HG02588 (cell line): Measurements from ENCODE around the gene SP1.
"Not testable (repeated sequence)": the region's sequence is repeated elsewhere in the genome, so short reads cannot be mapped to it uniquely, and the experiment has no call there.

Experiments
- ATAC-seq: cut with Tn5 transposase; IDR thresholded peaks from one replicate; pipeline ENCODE4 v1.9.1; 2021; ENCODE audit warnings: mild to moderate bottlenecking, moderate library complexity; ENCODE audit not compliant: unreplicated experiment

Gene SP1

DNA sequence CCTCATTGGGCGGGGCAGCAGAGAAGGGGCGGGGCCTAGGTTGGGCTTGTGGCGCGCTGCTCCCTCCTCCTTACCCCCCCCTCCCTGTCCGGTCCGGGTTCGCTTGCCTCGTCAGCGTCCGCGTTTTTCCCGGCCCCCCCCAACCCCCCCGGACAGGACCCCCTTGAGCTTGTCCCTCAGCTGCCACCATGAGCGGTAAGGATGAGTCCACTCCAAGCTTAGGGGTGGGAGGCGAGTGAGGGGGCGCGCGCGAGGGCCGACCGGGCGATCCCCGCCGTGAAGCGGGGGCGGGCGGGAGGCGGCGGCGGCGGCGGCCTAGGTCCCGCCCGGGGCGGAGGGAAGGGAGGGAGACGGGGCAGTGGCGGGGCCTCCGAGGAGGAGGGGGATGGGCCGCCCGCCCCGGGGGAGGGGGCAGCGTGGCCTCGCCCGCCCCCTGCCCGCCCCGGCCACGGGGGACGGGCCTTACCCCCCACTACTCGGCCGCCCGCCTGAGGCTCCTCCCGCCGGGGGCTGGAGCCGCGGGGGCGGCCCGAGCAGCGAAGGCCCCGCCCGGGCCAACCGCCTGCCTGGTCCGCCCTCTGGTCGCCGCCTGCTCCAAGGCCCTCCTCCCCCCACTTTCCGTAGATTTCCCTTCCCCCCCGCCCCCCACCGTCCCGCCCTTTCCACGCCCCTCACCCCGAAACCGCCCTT lies at the start of gene SP1:
TSS of gene SP1 (plus strand) at position 73 of the 690 bp plus-strand sequence. CDS start at position 189, 116 bp downstream.
- ATAC-seq = peak; percentile 43

- ATAC-seq = no peak
Observed at GRCh38 chr12:53330671-53331070, 49.3 kb upstream of the SP1 start.

- not testable (repeated sequence) for ATAC-seq
Observed at GRCh38 chr12:53332339-53332738, 47.6 kb upstream of the SP1 start.

DNA sequence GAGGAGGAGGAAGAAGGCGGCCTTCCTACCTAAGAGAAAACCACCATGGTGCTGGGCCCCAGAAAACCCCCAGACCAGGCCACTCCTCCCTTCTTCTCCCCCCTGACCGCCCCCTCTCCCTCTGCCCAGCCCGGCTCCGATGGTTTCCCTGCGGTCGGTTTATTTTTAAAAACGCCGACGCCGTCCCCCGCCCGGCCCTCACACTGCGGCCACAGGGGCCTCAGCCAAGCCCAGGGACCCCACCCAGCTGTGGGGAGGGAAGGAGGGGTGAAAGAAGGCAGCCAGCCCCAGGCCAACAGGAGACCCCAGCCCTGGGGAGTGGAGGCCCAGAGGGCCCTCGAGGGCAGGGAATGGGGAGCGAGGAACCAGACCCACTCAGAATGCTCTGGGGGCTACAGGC lies 47.2 kb upstream of the SP1 start:
- ATAC-seq = no peak

- no peak for ATAC-seq
Observed at GRCh38 chr12:53333289-53333688, 46.7 kb upstream of the SP1 start.

DNA sequence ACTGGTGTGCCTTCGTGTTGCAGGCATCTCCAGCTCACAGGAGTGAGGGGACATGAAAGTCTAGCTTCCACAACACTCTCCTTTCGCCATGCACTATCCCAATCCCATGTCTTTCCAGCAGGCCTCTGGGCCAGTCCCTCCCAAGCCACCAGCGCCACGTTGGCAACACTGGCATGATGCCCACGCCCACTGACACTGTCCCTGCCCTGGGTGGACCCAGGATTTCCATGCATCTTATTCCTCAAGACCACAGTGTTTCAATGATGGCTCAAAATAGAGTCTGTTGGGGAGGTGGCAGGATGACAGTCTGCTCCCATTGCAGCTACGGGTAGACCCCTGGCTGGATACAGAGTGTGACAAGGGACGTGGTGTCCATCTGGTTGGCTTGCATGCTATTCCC lies 46.1 kb upstream of the SP1 start:
- no peak for ATAC-seq

GRCh38 chr12:53334822-53335221 lies 45.2 kb upstream of the SP1 start:
- ATAC-seq = no peak

GRCh38 chr12:53336181-53336681 lies 43.7 kb upstream of the SP1 start, which contains the start of gene SP7:
TSS of gene SP7 (minus strand) at chr12:53336354. CDS start at chr12:53335646, 708 bp downstream.
- ATAC-seq = no peak

GRCh38 chr12:53338017-53338416 lies 42.0 kb upstream of the SP1 start:
- no peak for ATAC-seq

DNA sequence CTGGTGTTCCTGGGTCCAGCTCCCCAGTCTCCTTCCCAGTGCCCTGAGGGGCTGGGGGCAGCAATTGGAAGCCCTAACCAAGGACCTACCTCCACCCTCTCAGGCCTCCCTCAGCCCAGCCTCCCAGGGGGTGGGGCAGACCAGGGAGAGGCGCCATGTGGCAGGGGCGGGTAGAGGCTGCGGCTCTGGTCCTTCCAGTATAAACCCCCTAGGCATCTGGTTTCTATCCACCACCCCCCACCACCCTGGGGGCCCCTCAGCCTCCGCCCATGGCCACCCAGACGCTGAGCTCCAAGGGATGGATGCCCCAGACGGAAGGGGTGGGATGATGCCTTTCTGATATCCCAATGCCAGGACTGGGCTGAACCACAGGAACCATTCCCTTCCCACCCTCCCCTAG lies 41.1 kb upstream of the SP1 start:
- no peak for ATAC-seq

GRCh38 chr12:53340398-53340797 lies 39.6 kb upstream of the SP1 start:
- no peak for ATAC-seq

DNA sequence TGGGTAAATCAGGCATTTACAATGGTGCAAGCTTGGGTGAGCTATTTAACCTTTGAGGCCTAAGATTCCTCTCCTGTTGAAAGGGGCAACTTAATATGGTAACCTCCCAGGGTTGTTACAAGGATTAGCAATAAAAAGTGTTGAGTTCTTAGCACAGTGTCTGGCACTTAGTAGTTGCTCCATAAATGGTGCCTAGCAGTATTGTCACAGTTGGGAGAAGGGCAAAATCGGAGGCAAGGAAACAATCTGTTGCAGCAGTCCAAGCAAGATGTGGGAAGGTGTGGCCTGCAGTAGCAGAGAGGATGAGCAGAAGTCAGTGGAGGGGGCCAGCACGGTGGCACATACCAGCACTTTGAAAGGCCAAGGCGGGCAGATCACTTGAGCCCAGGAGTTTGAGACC lies 36.5 kb upstream of the SP1 start:
- no peak for ATAC-seq

GRCh38 chr12:53343969-53344368 lies 36.0 kb upstream of the SP1 start:
- ATAC-seq = no peak

GRCh38 chr12:53344487-53344823 lies 35.5 kb upstream of the SP1 start:
- no peak for ATAC-seq

DNA sequence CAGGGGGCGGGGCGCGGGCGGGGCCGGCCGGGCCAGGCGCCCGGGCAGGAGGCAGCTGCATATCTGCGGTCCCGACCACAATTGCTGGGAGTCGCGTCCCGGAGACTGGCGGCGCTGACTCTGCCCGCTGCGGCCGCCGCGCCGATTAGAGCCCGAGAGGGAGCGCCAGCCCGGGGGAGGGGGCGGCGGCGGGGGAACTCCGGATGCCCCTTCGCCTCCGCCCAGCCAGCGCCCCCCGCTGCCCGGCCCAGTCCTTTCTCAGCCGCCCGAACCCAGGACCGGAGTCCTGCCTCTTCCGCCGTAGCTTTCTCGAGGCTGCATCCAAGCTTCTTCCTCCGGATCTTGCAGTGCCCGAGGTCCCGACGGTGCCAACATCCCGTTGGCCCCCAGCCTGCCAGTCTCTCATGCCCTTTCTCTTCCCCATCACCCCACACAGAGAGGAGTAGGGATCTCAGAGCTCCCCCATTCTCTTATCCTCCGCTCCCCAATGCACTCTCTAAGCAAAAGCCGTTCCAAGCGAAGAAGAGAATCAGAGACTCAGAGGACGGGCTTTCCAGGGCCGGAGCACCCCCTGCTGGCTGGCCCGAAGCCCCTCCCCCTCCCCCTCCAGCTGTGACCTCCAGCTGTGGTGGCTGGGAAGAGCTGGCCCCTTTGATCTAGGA lies 35.0 kb upstream of the SP1 start:
- ATAC-seq = peak; percentile 54

DNA sequence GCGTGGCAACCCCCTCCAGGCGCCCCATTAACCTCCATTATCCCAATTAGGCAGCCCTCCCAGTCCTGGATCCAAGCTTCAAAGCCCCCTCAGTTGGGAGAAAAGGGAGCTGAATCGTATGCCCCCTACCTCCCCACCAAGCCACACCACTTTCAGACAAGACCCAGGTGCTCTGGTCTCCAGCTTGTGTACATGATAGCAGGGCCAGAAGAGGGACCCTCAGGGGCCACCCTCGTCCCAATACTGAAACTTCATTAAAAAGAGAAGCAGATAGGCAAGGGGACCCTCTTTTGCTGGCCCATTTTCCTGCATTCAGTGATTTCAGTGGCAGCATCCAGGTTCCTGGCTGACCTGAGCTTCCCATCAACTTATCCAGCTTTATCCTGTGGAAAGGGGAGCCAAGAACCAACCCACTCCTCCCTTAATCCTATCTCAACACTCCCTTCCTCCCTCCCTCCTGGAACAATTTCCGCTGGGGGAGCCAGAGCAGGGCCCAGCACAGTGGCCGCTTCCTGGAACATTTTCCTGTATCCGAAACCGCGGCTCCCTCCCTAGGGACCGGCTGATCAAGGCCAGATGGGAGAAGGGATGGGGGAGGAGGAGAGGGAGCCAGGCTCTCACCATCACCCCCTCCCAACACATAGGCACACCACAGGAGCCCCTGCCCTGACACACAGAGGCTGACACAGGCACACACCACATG lies 34.3 kb upstream of the SP1 start:
- no peak for ATAC-seq

- no peak for ATAC-seq
Observed at GRCh38 chr12:53346491-53346890, 33.5 kb upstream of the SP1 start.

- no peak for ATAC-seq
Observed at GRCh38 chr12:53347905-53348304, 32.1 kb upstream of the SP1 start.

DNA sequence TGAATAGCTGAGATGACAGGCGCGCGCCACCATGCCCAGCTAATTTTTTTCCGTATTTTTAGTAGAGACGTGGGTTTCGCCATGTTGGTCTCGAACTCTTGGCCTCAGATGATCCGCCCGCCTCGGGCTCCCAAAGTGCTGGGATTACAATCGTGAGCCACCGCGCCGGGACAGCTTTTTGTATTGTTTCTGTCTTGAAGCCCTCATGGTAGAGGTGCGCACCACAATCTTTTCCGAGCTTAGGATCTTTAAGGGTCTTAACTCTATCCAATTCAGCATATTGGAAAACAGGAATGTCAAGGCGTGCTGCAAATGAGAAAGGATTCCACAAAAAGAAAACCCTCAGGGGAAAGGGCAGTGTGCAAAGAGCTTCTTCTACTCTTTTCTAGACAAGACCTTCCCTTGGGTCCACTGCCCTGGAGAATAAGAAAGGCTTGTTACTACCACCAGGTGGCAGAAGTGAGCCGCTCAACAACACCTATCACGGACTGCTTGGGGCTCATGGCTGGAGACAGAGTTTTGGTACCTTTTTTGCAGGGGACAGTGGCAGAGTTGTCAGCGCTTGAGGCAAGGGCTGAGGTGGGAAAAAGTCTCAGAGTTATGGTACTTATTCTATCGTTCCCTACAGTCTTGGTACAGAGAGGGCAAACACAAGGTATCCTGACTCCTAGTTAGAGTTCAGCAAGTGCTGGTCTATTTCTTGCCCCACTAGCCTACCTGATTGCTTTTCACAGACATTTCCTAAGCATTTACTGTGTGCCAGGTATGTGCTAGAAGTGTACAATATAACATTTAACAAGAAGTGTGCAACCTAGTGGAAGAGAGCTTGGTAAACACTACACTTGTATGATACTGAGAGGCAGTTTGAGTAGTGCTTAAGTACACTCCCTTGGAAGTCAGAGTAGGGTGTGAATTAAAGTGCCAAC lies 27.4 kb upstream of the SP1 start:
- no peak for ATAC-seq

DNA sequence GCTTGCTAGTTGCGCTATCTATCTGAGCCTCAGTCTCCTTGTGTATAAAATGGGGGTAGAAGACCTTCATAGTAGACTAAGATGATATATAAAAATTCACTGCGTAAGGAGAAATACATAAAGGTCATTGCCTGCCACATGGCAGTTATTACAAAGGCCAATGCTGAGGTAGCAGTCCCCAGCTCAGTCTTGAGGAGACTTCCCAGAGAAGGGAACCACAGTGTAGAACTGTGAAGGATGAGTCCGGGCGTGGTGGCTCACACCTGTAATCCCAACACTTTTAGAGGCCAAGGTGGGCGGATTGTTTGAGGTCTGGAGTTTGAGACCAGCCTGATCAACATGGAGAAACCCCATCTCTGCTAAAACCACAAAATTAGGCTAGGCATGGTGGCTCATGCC lies 26.7 kb upstream of the SP1 start:
- no peak for ATAC-seq

DNA sequence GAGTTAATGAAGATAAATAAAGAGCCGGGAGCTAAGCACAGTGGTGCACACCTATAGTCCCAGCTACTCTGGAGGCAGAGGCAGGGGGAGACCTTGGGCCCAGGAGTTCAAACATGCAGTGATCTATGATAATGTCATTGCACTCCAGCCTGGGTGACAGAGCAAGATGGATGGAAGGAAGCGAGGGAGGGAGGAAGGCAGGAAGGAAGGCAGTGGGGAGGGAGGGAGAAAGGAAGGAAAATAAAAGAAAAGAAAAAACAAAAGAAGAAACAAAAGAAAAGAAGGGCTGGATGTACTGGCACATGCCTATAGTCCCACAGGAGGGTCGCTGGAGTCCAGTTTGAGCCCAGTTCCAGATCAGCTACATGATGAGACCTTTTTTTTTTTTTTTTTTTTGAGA lies 24.9 kb upstream of the SP1 start:
- no peak for ATAC-seq
